GM19239 (cell line): Measurements from ENCODE around the gene UROS.

Source experiments
- DNase-seq: peaks from one replicate; pipeline ENCODE4 v3.0.0; 2011; ENCODE audit warnings: low spot score; ENCODE audit not compliant: insufficient read length
- FAIRE-seq: peaks from 2 replicates; lab custom pipeline; 2011; peaks lifted over from hg19 to GRCh38; lab: Jason Lieb, UNC

Gene UROS

DNA sequence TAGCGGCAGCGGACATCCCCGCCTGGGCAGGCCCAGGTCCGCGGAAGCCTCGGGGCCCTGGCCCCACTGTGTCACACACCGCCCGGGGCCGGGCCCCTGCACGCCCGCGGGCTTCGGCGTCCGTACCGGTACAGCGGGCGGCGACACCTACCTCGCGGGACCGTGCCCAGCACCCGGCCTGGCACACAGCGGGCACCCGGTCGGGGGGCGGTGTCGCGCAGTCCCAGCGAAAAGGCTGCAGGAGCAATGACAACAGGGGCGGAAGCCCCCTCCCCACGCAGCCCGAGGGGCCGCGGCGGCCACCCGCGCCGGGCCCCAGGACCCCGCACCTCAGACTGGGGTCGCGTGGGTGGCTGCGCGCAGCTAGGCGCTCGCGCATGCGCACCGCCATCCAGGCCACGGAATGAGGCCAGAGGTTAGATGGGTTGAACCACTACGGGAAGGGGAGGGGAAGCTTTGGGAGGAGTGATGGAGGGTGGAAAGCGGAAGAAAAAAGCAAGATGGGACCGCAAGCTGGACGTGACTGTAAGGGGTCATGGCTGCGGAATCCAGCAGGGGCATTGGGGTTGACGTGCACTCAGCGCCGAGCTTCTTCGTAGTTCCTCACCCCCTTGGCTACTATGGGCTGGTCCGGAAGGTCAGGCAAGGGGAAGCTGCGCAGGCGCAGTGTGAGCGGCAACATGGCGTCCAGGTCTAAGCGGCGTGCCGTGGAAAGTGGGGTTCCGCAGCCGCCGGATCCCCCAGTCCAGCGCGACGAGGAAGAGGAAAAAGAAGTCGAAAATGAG lies at the start of gene UROS, which contains the start of gene BCCIP:
UROS (minus strand) TSS at position 381 of the 785 bp plus-strand sequence. CDS start 6,759 bp downstream, outside the sequence.
BCCIP (plus strand) TSS at position 669 of the 785 bp plus-strand sequence; CDS start at position 681, 12 bp downstream.
- FAIRE-seq: peak; percentile 87
- peak; percentile 80 for DNase-seq

DNA sequence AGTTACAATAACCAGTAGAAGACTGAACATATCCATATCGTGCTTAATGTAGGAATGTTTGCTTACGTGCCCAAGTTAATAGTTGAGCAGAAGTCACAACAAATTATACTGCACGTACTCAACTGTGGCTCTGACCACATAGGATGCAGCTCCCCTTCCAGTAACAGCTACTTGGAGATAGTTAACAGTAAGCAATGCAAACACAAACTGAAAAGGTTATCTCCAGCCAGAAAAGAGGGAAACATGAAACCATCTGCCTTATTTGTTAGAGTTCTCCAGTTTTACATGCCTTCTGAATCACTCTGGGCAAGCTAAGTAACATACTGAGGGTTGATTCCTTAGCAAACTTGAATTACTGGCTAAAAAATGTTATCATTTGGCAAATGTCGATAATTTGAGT lies 48.3 kb upstream of the UROS start:
- FAIRE-seq: no peak
- DNase-seq: no peak

DNA sequence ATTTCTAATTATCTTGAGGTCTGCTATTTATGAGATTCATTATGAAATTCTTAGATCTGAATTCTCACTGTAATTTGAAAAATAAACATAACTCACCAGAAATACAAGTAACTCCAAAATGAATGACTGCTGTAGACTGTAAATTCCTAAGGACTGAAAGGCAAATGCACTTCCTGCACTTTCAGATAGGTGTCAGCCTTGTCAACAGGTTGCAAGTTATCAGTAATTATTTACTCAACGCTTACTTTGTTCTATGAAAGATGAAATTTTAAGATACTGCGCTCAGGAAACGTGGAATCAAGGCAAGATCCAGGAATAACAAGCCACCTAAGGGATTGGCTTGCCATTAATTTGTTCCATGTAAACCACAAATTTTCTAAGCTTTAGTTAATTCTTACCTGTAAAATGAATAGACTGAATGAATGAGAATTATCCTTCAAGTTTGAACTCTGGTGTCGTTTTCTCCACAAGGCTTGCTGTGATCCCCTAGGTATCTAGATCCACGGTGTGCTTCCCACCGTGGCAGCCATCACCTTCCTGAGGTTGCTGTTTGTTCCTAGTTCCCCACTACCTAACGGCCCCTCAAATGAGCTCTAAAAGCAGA lies 45.4 kb upstream of the UROS start:
- FAIRE-seq: peak; percentile 85
- no peak for DNase-seq

DNA sequence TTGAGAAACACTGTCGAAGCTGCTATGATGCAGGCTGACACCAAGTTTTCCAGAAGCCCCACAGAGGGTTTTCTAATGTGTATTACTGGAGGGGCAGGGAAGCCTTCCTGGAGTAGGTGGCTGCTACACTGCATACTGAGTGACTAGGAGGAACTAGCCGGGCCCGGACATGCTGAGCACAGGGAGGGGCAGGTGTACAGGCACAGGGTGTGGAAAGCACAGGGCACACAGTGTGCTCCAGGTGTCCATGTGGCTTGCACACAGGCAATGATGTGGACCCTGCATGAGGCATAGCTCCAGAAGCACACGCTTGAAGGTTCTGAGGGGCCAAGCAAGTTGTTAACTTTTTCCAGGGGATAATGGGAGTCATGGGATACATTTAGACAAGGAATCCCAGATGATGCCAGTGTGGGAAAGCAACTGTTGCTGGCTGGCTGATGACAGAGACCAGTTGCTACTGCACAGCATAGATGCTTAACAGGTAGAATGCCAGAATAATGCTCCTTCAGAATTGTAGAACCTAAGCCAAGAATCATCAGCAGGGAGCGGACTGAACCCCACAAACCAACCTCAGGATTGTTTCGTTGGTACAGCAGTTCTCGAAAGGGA lies 43.5 kb upstream of the UROS start:
- no peak for DNase-seq
- FAIRE-seq: no peak

DNA sequence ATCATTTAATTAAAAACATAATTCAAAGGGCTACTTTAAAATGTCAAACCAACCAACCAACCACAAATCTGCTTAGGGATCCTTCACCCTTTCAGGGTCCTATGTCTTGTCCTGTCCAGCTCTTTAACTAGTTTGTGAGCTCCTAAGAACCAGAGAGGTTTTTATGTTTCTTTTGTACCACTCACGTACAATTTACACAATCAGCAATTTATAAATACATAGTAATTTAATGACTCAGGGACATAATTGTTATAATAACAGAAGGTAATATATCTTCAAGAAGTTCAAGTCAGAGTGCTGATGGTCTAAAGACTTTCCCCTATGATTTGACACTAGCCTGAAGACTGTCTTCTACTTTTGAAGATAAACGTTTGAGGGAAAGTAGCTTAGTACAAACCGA lies 42.1 kb upstream of the UROS start:
- DNase-seq: no peak
- FAIRE-seq: no peak

DNA sequence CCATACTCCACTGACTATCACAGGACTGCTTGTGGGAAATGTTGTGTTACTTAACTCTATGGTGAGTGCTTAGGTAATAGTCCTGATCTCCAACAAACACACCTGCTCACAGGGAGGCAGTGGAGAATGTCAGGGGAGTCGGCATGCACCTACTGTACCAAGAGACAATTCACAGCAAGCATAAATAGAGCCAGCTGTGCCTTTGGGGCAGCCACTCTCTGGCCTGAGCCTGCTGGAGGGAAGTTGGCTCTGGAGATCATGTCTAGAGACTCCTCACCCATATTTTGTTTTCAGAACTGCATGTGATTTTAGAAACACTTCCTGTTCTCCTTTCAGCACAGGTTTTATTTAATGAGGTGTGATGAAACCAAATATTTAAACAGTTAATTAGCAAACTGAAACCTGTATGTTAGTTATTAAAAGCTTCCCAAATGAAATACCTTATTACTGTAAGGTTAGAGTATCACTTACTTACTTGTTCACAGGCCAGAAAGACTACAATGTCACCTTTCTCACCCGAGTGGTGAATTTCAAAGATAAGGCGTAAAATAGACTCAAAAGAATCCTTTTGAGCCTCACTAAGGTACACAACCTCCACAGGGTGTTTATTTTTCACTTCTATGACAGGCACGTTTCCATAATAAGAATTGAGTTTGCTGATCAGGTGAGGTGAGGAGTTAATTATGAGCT lies 36.2 kb upstream of the UROS start:
- DNase-seq (no peak), FAIRE-seq (peak; percentile 39)

DNA sequence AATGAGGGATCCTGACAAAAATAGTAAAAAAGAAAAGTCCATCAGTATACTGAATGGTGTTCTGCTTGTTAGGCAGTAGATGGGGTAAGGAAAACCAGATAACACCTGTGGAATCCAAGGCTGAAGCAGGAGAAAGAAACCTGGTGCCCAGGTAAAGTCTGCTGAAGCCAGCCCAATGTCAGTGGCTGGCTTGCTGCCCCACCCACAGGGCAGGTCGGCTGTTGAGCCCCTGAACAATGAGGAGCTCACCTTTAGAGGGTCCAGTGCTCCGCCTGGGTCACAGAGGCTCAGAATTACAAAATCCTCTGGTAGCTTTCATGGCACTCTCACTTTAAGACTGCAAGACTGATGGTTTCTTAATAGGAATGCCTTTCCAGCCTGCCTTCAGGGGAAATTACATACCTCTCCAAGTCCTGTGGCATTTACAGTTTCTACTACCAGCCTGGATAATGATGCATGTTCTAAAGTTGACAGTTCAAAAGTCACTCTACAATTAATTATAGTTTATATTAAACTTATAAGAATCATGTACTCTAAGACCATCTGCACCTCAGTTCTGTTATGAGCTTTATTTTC lies 34.2 kb upstream of the UROS start:
- FAIRE-seq (no peak), DNase-seq (no peak)

DNA sequence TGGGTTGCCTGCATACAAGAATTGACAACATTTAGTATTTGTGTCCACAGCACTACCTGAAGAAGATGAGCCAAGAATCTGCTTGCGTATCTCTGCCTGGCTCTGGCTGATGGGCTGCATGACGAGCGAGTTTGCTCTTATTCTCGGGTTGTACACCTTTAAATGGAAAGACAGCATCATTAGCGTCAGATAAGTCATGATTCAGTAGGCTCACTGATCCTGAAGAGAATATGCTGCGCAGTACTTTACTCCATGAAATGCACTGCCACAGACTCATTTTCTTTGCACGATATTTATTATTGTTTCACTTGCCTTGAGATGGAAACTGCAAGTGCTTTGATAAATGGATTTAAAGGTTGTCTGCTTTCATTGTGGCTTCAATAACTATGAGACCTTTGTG lies 29.4 kb upstream of the UROS start:
- FAIRE-seq (no peak), DNase-seq (no peak)

DNA sequence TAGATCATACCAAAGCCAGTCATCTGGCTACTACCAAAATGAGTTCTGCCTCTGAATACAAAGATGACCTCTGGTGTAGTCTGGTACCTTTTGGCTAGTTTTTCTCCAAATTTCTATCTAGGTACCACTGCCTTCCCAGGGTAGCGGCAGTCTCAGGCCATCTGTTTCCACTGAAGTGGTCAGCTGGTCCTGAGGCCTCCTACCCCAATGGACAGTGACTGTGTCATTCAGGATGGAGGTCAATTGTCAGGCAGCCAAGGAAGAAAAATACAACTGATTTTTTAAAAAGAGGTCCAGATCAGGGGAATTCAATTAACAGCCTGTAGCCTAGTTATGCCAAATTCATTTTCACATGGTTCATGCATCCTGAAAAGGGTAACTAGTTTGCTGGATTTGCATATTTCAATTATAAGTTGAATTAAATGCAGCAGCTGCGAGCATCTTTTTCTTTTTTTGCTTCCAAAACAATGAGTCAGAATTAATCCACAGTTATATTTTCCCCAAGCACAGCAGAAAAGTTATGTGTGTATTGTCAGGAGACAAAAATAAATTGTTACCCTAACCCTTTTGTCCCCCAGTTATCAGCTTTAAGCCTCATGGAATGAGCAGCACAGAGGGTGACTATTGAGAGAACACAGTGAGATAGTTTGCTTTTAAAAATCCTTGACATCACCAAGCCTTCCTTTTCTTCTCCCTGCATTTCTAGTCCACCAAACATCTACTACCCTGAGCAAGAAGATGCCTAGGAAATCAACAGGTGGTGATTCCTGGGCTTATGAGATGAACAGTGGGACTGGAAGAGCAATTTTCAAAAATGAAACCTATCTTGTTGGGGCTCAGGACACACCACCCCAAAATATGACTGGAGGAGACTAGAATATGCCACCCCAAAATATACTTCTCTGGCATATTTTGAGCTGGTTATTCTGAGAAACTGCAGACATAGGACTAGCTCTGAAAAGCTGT lies 28.0 kb upstream of the UROS start:
- FAIRE-seq (no peak), DNase-seq (no peak)

DNA sequence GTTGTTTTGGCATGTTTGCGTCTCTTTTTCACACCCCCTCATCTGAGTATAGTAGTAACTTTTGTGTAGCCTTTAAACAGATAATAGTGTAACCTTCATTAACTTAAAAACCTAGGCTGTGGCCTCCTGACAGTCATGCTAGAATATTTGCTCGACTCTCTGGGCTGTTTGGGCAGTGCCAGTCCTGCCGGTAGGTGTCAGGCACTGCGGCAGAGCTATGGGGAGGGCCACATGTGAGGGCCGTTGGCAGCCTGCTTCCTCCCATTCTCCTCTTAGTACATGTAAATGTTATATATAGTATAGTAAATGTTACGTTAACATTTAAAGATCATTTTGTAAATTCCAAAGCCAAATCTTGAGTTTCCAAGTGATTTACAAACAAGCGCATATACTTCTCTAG lies 26.4 kb upstream of the UROS start:
- FAIRE-seq (no peak), DNase-seq (no peak)

DNA sequence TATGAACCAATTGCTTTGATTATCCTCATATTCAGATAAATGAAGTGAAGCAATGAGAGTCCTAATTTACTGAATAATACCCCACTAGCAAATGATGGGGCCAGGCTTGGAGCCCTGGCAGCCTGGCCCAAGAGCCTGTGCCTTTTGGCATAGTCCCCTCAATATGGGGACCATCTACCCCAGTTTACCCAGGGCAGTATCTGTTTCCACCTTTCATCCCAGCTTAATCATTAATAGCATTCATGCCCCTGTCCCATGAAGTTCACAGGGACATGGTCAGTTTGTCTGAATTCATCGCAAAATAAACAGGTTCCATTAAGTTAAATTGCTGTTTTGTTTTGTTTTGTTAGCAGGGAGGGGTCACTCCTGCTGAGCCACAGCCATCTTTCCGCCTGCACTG lies 25.8 kb upstream of the UROS start:
- DNase-seq (no peak), FAIRE-seq (no peak)

DNA sequence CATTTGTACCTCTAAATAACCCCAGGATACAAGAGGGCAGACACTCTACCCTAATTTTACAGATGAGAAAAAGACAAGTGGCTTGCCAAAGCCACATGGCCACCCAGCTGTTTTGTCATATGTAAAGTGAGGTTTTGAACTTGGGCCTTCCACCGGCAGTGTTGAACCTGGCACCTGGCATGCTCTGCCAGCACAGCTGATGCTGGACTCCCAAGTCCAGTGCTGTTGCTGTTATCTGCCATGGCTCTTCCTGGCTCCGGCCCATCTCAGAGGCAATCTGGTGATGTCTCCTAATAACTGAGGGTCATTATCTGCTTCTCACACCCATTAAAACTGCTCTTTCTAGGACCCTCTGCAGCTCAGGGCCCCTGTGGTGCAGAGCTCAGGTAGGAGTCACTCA lies 25.3 kb upstream of the UROS start:
- FAIRE-seq (no peak), DNase-seq (no peak)

DNA sequence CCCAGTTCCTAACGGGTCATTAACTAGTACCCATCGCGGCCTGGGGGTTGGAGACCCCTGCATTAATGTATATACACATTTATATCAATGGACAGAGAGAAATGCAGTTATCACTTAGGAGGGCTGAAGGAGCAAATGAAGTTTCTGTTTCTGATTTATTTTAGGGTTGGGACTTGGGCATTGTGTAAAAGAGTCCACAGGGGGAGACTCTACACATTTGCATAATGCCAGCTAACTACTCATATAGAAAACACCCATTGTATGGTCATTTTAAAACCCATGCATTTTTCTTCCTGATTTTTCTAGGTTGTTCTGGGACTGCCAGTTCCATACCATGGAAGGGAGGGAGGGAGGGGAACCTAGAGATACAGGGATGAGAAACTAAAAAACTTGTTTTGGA lies 23.8 kb upstream of the UROS start:
- peak; percentile 52 for FAIRE-seq
- no peak for DNase-seq

DNA sequence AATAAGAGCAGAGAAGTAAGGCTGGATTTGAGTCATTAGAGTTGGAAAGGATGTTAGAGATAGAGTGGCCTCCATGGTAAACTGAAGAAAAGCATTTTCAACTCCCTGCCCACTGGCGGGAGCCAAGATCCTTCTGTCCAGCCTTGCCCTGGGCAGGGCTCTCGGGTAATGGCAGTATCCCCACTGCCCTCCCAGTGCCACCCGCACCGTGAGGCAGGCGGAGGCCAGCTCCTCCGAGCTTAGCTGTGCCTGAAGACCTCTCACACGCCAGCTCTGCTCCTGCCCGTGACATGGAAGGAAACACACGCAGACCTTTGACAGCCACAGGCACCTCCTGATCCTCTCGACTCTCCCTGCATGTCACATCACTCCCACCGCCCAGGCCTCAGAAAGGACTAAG lies 22.6 kb upstream of the UROS start:
- FAIRE-seq: no peak

DNA sequence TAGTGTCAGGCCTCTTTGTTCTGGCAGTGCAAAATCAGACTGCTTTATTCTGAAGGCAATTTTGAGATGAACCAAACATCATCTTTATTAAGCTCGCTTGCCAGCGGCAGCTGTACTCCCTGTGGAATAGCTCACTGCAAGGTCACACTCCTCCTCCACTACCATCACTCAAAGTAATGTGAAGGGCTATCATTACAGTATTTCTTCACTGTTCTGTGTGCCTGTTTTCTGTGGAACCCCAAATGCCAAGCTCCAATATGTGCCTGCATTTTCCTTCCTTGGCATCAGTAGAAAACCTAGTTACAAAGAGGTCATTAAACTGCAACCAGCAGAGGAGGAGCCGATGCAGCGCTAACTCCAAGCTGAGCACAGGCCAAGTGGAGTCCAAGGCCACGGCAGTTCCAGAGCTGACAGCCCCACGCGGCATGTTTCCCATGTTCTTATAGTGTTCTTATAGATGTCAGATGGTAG lies 21.7 kb upstream of the UROS start:
- no peak for FAIRE-seq
- no peak for DNase-seq

More for the DNA sequence above, 22.6 kb upstream of the UROS start:
- no peak for DNase-seq

DNA sequence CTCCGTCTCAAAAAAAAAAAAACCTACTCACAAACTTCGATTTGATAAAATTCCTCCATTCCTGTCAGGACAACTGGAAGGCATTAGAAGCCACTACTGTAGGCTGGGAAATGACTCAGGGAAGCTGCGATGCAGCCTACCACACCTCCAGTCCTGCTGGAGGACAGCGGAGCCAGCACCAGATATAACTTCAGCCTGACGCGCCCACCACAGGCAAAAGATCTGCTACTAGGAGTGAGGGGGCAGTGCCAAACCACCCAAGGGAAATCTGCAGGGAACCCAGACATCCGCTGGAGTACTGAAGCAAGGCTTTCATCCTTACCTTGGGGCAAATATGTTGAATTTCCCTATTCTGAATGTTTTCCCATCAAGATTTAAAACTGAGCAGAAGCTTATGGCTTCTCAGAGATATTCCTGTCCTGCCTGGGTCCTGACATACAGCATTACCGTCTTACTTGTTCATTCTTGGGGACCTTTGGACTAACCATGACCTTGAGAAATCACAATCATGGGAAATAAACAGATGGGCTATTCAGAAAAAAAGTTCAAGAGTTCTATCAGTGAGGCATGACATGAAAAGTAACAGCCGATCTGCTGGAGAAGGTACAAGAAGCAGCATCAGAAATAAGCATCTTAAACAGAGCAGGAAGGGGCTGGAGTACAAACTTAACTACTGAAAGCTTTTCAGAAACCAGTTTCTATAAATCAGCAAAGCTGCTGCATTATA lies 20.7 kb upstream of the UROS start:
- DNase-seq (no peak), FAIRE-seq (no peak)

DNA sequence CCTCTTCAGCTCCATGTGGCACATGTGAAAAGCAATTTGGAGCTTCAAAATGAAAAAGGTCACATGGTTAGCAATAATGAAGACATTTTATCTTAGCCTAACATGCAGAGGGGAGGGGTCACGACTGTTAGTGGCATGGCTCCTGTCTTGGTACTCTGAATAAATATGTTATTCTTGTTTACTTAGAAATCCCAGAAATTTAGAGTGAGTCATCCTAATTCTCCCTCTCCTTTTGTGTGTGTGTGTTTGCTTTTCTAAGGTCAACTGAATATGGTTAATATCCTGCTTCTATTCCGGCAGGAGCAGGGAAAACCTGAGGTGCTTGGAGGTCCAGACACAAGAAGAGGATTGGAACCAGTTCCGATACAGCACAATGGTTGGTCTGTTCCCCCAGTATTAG lies 17.9 kb upstream of the UROS start:
- FAIRE-seq (no peak), DNase-seq (no peak)

DNA sequence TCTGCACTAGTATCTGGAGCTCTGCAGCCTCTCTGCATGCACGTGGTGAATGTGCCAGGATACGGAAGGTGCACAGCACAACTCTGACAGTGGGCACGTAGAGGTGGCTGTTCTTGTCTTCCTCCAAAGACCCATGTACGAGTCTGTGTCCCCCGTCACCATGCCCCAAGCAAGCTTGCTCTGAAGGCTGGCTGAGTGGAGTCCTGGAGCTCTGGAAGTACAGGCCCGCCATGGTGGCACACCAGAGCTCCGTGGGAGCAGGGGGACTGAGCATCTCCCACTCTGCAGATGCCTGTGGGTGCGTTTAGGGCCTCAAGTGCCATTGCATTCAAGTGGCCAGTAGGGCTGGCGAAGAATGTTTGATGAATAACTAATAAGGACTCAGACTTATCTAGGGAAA lies 17.3 kb upstream of the UROS start:
- FAIRE-seq: no peak
- no peak for DNase-seq
